GM13977 (cell line): Measurements from ENCODE around the gene BIRC7.

ENCODE experiments used
- DNase-seq: peaks from one replicate; pipeline ENCODE4 v3.0.0; 2012; ENCODE audit warnings: low spot score
- in situ Hi-C: fragments of 300-500 bp; cut with MboI; formaldehyde crosslinking; loops from one replicate; pipeline ENCODE4 v1.12.0; 2022; ENCODE audit warnings: low sequenced_read_pairs, low pct_unique_long_range_greater_than_20kb, mixed read lengths, inconsistent platforms; ENCODE audit not compliant: unreplicated experiment
- TF ChIP-seq, protein P1 (sequence below): IDR thresholded peaks from 2 replicates; pipeline ENCODE4 v1.5.1; 2012; ENCODE audit warnings: mild to moderate bottlenecking, control low read depth; ENCODE audit not compliant: insufficient read depth; ENCODE audit errors: extremely low read depth, missing control alignments

The BIRC7 gene

DNA sequence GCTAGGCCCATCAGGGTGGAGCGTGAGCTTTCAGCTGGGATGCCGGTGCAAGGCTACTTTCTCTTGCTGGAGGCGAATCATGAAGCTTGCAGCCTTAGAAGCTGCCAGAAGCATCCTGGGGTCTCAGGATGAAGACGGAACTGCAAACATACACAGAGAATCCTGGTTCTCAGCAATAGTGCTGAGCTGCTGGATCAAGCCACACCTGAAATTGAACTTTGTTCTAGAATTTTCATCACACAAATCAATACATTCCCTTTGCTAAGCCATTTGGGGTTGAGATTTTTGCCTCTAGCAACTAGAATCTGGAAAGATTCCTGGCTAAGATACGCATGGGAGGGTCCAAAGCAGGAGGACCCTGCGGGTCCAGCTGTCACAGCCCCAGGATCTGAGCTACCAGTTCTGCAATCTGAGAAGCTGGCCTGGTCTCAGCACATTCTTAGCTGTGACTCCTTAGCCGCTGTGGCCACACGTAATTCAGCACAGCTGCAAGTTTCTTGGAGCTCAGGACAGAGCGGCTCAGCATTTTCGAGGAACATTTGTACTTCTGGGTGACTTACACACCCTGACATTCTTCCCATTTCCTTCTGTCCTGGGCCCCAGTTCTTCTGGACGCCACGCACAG lies 30.3 kb downstream of the BIRC7 start:
- TF ChIP-seq, protein P1, sequence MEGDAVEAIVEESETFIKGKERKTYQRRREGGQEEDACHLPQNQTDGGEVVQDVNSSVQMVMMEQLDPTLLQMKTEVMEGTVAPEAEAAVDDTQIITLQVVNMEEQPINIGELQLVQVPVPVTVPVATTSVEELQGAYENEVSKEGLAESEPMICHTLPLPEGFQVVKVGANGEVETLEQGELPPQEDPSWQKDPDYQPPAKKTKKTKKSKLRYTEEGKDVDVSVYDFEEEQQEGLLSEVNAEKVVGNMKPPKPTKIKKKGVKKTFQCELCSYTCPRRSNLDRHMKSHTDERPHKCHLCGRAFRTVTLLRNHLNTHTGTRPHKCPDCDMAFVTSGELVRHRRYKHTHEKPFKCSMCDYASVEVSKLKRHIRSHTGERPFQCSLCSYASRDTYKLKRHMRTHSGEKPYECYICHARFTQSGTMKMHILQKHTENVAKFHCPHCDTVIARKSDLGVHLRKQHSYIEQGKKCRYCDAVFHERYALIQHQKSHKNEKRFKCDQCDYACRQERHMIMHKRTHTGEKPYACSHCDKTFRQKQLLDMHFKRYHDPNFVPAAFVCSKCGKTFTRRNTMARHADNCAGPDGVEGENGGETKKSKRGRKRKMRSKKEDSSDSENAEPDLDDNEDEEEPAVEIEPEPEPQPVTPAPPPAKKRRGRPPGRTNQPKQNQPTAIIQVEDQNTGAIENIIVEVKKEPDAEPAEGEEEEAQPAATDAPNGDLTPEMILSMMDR: no peak
- in situ Hi-C loops: no loop called here
- no peak for DNase-seq

DNA sequence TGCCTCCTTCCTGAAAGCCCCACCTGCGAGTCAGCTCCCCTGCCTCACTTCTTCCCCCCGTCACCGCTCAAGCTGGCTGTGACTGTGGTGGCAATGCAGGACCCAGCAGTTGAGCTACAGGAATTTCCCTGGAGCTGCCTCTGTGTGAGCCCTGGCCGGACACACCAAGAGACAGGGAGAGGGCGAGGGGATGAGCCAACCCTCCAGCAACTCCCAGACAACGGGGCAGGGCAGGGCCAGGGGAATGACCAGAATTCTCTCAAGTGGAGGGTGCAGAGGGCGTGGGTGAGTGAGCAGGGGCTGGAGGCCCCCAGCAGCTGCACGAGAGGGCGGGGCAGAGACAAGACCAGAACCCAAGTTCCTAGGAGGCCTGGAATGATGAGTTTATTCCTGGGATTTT lies 32.0 kb downstream of the BIRC7 start:
- in situ Hi-C loops: no loop called here
- DNase-seq: no peak
- TF ChIP-seq, protein P1: no peak

DNA sequence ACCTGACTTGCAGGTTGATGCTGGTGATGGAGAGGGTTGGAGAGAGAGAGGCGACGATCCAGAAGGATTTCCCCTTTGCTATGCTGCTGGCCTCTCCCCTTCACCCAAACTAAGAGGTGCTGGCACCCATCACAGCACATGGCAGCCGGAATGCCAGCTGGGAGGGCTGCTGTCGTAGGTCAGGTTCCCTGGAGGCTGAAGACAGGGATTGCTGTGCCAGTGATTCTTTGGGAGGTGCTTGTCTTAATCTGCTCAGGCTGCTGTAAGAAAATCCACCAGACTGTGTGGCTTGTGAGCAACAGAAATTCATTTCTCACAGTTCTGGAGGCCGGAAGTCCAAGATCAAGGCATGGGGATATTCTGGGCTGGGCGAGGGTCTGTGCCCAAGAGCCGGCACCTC lies 32.6 kb downstream of the BIRC7 start:
- TF ChIP-seq, protein P1: no peak
- no peak for DNase-seq
- in situ Hi-C loops: no loop called here

DNA sequence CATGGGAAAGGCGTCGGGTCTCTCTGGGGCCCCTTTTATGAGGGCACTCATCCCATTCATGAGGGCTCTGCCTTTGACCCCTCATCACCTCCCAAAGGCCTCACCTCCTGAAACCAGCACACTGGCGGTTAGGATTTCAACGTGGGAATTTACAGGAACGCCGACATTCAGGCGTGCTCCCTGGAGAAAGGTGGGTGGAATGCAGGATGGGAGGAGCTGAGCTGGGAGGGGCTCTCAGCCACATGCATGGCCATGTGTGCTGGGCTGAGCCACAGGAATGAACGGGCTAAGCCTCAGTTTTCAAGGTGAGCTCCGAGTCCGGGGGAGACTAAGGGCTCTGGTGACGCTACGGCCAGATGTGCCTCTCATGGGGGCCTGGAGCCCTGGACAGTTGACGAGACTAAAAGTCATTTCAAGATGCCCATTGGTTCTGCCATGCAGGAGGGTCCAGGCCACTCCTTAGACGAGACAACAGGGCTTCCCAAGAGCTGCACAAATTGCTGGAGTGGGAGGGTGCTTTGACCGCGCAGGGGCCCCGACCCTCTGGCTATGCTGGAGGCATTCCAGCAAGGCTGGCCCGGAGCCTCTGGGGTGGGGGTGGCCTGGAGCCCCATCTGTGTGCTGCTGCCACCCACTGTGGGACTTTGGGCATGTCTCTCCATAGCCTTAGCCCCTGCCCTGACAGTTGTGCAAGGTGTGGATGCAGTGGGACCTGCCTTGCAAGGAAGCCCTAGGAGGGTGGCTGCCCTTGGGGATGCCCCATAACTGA lies 33.1 kb downstream of the BIRC7 start:
- TF ChIP-seq, protein P1: no peak
- in situ Hi-C loops: no loop called here

DNA sequence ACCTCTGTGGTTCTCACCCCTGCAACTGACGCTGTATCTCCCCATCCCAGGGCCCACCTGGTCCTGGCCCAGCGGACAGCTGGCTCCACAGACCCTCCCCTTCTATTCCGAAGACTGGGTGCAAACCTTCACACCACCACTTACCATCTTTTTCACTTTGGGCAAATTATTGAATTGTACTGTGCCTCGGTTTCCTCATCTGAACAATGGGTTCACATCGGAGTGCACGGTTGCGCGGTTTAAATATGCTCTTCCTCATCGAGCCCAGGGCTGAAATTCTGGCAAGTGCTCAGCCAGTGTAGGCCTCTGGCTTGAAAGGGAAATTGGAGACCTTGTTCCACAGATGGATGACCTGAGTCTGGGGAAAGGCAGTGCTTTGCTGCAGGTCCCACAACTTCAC lies 34.0 kb downstream of the BIRC7 start:
- TF ChIP-seq, protein P1: no peak
- no peak for DNase-seq
- in situ Hi-C loops: no loop called here

More for the DNA sequence above, 33.1 kb downstream of the BIRC7 start:
- no peak for DNase-seq

DNA sequence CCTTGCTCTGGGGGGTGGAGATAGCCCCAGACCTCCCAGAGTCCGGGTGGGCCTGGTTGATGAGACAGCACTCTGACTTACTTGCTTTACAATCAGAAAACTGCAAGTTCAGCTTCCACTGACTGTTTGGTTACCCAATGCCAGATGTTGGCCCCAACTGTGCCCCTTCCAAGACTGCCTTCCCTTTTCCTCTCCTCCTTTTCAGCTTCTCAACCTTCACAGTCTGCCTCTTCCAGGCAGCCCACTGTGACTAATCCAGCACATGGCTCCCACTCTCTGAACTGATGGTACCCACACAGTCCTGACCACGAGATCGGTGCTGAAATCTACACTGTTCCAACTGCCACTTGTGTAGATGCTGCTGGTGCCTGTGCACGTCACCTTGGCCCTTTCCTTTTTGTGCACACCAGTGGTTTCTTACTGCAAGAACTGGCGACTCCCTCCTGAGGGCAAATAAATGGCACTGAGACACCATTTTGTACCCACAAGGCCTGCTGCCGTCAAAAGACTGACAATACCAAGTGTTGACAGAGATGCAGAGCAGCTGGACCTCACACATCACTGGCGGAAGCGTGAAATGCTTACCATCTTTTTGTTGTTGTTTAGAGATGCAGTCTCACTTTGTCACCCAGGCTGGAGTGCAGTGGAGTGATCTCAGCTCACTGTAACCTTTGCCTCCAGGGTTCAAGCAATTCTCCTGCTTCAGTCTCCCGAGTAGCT lies 35.1 kb downstream of the BIRC7 start:
- TF ChIP-seq, protein P1: no peak
- in situ Hi-C loops: no loop called here

More for the DNA sequence above, 35.1 kb downstream of the BIRC7 start:
- DNase-seq: no peak
